HCT116 (cell line): Measurements from ENCODE around the gene LRRFIP2.

Experiments used
- CBX3 ChIP-seq: IDR thresholded peaks from 2 replicates; pipeline ENCODE4 v1.6.1; 2012; ENCODE audit warnings: low read depth
- EZH2 ChIP-seq: fragments of 200-600 bp; sonication (generic); IDR thresholded peaks from 2 replicates; pipeline ENCODE4 v1.6.1; 2017; ENCODE audit warnings: antibody characterized with exemption, mixed run types
- POLR2A ChIP-seq: IDR thresholded peaks from 2 replicates; pipeline ENCODE4 v1.7.0; 2011; ENCODE audit warnings: borderline replicate concordance; ENCODE audit not compliant: insufficient read depth, insufficient read length; ENCODE audit errors: extremely low read depth
- POLR2AphosphoS5 ChIP-seq: IDR thresholded peaks from 2 replicates; pipeline ENCODE4 v1.6.1; 2011; ENCODE audit warnings: mild to moderate bottlenecking, low read depth, low read length, moderate library complexity
- RAD21 ChIP-seq: IDR thresholded peaks from 2 replicates; pipeline ENCODE4 v1.6.1; 2012; ENCODE audit warnings: low read depth, mild to moderate bottlenecking
- SP1 ChIP-seq: IDR thresholded peaks from 2 replicates; pipeline ENCODE4 v1.6.1; 2012; ENCODE audit warnings: low read depth
- YY1 ChIP-seq: IDR thresholded peaks from 2 replicates; pipeline ENCODE4 v1.6.1; 2011; ENCODE audit warnings: low read length, low read depth, moderate library complexity, mild to moderate bottlenecking; ENCODE audit not compliant: insufficient replicate concordance; ENCODE audit errors: extremely low read depth
- ZFX ChIP-seq: fragments of 450-650 bp; IDR thresholded peaks from 2 replicates; pipeline ENCODE4 v1.6.1; 2017
- TF ChIP-seq, protein P1 (sequence below), 3 experiments: fragments of 200-600 bp in 1 of 3; sonication (generic) in 1 of 3; IDR thresholded peaks in 2 of 3; conservative IDR thresholded peaks in 1 of 3; 2 replicates each; pipeline ENCODE4 v1.5.1; 2012 to 2017; ENCODE audit warnings: low read depth in 2 of 3, low read length in 2 of 3, antibody characterized with exemption in 1 of 3, borderline replicate concordance in 1 of 3, control low read depth in 1 of 3, mild to moderate bottlenecking in 1 of 3, mixed read lengths in 1 of 3, mixed run types in 1 of 3, moderate library complexity in 1 of 3; ENCODE audit not compliant: insufficient read depth in 1 of 3

DNA sequence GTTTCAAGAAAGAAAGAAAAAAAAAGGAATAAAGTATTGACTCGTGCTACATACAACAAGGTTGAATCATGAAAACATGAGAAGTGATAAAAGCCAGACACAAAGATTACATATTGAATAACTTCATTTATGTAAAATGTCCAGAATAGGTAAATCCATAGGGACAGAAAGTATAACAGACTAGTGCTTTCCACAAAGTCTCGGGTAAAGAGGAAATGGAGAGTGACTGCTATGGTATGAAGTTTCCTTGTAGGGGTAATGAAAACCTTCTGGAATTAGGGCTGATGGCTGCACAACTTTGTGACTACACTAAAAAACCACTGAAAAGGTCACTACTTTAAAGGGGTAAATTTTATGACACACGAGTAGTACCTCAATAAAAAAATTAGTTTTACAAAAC, 13.0 kb downstream of the LRRFIP2 start:
- TF ChIP-seq, protein P1, sequence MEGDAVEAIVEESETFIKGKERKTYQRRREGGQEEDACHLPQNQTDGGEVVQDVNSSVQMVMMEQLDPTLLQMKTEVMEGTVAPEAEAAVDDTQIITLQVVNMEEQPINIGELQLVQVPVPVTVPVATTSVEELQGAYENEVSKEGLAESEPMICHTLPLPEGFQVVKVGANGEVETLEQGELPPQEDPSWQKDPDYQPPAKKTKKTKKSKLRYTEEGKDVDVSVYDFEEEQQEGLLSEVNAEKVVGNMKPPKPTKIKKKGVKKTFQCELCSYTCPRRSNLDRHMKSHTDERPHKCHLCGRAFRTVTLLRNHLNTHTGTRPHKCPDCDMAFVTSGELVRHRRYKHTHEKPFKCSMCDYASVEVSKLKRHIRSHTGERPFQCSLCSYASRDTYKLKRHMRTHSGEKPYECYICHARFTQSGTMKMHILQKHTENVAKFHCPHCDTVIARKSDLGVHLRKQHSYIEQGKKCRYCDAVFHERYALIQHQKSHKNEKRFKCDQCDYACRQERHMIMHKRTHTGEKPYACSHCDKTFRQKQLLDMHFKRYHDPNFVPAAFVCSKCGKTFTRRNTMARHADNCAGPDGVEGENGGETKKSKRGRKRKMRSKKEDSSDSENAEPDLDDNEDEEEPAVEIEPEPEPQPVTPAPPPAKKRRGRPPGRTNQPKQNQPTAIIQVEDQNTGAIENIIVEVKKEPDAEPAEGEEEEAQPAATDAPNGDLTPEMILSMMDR (IDR thresholded peaks at IDR 0.05 in 2 of 3, conservative IDR thresholded peaks at IDR 0.05 in 1 of 3; ENCODE audit: borderline replicate concordance in 1 of 3, insufficient read depth in 1 of 3, low read depth in 2 of 3, low read length in 2 of 3) = no peak
- TF ChIP-seq RAD21 (no peak), EZH2 (no peak), POLR2AphosphoS5 (no peak), POLR2A (no peak), YY1 (no peak), ZFX (no peak), SP1 (no peak), CBX3 (no peak)
